GM10266 (cell line): ENCODE results near the gene REEP1.
"Not testable (repeated sequence)": the region's sequence is repeated elsewhere in the genome, so short reads cannot be mapped to it uniquely, and the experiment has no call there.

Experiments used
- DNase-seq: peaks from one replicate; pipeline ENCODE4 v3.0.0; 2012; ENCODE audit errors: extremely low spot score
- TF ChIP-seq, protein P1 (sequence below): IDR thresholded peaks from 2 replicates; pipeline ENCODE4 v1.5.1; 2012; ENCODE audit warnings: mild to moderate bottlenecking, low read depth; ENCODE audit not compliant: control insufficient read depth, insufficient read depth; ENCODE audit errors: missing control alignments

The REEP1 gene

DNA sequence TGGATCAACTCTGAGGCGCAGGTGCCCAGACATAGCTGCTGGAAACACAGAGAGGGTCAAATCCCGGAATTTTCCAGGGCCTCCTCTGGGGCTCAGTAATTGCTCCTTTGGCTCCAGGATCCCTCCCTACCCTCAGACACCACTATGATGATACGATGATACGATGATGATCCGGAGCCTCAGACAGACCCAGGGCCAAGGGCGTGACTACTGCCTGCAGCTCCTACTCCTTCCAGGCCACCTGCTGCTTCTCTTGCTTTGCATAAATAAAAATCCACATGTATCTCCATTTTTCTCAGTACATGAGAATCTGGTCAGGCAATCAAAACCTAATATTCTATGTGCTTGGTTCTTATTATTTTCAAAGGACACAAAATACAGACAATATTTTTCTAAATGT, 104.5 kb downstream of the REEP1 start:
- TF ChIP-seq, protein P1, sequence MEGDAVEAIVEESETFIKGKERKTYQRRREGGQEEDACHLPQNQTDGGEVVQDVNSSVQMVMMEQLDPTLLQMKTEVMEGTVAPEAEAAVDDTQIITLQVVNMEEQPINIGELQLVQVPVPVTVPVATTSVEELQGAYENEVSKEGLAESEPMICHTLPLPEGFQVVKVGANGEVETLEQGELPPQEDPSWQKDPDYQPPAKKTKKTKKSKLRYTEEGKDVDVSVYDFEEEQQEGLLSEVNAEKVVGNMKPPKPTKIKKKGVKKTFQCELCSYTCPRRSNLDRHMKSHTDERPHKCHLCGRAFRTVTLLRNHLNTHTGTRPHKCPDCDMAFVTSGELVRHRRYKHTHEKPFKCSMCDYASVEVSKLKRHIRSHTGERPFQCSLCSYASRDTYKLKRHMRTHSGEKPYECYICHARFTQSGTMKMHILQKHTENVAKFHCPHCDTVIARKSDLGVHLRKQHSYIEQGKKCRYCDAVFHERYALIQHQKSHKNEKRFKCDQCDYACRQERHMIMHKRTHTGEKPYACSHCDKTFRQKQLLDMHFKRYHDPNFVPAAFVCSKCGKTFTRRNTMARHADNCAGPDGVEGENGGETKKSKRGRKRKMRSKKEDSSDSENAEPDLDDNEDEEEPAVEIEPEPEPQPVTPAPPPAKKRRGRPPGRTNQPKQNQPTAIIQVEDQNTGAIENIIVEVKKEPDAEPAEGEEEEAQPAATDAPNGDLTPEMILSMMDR, result no peak
- DNase-seq, result no peak

DNA sequence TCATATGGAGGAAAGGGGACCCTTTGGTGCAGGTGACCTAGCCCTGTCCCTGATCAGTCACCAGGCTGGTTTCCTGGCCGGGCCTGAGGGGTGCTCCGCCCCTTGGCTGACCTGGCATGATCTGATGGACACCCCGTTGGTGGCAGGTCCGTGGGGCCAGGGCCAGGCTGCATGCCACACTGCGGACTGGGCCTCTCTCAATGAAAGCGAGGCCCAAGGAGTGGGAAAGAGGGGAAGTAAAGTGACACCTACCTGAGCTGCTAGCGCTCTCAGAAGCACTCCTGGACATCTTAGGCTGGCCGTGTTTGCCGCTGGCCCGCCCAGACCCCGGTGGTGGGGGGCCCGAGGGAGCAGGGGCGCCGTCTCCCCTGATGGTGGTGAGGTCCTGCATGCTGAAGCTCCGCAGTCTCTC, 105.0 kb downstream of the REEP1 start:
- TF ChIP-seq, protein P1, result no peak
- DNase-seq, result no peak

DNA sequence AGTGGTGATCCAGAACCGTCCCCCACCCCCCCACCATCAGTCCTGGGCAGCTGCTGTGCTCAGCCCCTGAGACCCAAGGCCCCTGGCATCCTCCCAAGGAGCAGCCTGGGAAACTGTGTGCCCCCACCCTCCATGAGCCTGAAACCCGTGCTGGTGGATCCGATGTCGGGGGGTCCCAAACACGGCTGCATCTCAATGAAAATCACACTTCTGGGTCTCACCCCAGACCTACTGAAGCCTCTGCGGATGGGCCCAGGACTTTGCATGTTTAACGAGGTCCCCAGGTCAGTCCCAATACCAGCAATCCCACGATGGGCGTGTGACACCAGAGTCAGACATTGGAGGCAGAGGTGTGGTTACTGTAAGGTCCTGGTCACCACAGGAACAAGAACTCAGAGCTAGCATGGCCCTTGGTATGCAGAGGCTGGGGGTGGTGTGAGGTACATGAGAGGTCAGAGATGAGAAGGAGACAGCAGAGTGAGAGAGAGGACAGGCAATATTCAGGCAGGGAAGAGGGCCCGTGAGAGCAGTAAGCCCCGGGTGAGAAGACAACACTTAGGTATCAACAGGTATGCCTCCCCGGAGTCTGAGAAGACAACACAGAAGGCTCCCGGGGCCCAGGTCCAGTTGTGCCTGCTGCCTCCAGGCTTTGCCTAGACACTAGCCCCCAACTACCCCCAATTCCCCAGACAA, 105.6 kb downstream of the REEP1 start:
- TF ChIP-seq, protein P1, result no peak
- DNase-seq, result no peak

DNA sequence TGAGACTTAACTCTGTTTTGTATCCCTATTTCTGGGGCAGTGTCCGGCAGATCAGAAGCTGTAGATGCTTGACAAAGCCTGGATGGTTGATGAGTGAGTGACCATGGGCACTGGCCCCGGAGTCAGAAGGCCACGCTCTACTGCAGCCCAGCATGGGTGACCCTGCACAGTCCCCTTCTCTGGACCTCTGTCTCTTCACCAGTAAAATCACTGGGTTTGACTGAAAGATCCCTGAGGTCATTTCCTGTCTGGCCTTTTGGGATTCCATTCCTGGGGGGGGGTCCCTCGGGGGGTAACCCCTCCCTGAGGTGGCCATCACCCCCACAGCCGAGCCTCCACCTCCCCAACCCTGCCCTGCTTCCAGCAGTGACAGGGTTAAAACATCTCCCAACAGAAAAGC, 106.5 kb downstream of the REEP1 start:
- no peak for DNase-seq
- TF ChIP-seq, protein P1, result no peak

DNA sequence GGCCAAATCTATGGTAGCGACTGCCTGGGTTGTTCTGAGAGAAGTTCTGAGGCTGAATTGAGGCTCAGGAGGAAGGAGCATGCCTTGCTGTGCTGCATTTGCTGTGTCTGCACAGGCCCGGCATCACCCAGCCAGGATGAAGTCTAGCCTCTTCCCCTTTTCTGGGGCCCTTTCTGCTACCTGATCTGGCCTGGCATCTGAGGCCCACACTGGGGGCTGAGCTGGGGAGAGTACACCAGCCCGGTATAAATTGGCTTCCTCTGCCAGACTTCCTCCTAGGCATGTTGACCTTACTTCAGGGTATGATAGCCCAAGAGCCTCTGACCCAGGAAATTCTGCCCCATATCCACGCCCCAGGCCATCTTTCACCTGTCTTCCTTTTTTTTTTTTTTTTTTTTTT, 108.2 kb downstream of the REEP1 start:
- TF ChIP-seq, protein P1, result no peak
- DNase-seq, result no peak

DNA sequence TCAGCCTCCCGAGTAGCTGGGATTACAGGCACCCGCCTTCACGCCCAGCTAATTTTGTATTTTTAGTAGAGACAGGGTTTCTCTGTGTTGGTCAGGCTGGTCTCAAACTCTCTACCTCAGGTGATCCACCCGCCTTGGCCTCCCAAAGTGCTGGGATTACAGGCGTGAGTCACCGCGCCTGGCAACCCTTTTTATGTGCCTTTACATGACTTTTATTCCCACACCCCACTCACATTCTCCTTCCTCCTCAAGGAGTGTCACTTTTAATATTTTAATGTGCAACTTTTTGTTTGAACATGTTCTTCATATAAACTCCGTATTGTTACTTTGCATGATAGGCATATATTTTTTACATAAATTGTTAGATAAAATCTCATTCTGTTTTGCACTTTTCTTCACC, 108.9 kb downstream of the REEP1 start:
- not testable (repeated sequence) for DNase-seq

DNA sequence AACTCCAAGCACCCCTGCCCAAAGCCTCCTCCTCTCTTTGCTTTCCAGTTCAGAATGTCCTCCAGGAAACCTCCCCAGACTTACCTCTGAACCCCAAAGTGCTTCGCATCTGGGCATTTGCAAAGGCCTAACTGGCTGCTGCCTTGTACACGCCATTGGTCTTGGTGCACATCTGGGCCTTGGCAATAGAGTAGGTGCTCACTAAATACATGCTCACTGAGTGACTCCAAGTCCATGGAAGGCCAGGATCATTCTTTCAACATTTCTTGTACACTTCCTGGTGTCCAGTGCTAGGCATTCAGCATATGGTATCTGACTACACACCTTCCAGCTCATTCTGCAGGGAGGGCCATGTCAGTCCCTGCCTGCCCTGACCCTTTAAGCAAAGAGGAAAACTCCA, 109.7 kb downstream of the REEP1 start:
- TF ChIP-seq, protein P1, result no peak

DNA sequence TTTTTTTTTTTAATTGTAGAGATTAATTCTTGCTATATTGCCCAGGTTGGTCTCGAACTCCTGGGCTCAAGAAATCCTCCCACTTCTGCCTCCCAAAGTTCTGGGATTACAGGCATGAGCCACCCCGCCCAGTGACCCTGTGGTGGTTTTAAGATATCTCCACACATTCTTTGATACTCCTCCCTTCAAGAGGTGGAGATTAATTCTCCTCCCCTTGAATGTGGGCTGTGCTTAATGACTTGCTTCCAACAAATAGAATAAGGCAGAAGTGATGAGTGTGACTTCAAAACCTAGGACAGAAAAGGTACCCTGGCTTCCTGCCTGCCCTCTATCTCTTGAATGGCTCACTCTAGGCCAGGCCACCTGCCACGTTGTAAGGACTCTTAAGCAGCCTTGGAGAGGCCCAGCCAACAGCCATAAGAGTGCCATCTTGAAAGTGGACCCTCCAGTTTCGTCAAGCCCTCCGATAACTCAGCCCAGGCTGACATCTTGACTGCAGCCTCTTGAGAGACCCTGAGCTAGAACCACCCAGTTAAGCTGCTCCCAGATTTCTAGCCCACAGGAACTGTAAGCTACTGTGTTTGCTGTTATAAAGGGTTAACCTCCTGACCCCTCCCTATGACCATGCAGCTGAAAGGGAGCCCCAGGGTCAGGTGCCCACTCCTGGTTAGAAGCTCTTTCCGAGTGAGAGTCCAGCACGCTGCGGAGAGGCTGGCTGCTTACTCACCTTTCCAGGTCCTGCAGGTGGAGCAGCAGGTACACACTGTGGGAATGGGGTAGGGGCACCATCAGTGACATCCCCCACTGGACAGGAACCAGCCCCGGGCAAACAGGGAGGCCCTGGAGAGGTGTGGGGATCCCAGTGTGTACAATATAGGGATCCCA, 110.5 kb downstream of the REEP1 start:
- TF ChIP-seq, protein P1, result no peak

More for the DNA sequence above, 109.7 kb downstream of the REEP1 start:
- no peak for DNase-seq

More for the DNA sequence above, 110.5 kb downstream of the REEP1 start:
- DNase-seq, result no peak
